Chondrocyte (in vitro differentiated cells): Measurements from ENCODE around the gene C1orf35. TPM values are rescaled to one million over a fixed set of nuclear protein-coding genes. Genes with fewer than 3 reads are reported as not detected.
A peak's percentile ranks its signal among the peaks of the same experiment; 100 is the strongest.

Source experiments
- DNase-seq: peaks from one replicate; pipeline ENCODE4 v3.0.0; 2021; ENCODE audit warnings: mixed read lengths, low spot score
- H3K27ac Mint-ChIP-seq: one replicate; pipeline ENCODE4 v1.8.0; 2021; ENCODE audit warnings: mild to moderate bottlenecking, moderate library complexity, mixed read lengths; ENCODE audit not compliant: unreplicated experiment
- H3K27me3 Mint-ChIP-seq: 2 replicates; pipeline ENCODE4 v1.8.0; 2021; ENCODE audit warnings: low read depth, mixed read lengths
- H3K36me3 Mint-ChIP-seq: 2 replicates; pipeline ENCODE4 v1.8.0; 2021; ENCODE audit warnings: low read depth, mixed read lengths
- H3K4me1 Mint-ChIP-seq: 2 replicates; pipeline ENCODE4 v1.8.0; 2021; ENCODE audit warnings: low read depth, mild to moderate bottlenecking, mixed read lengths
- H3K4me3 Mint-ChIP-seq: one replicate; pipeline ENCODE4 v1.8.0; 2021; ENCODE audit warnings: mild to moderate bottlenecking, moderate library complexity, mixed read lengths; ENCODE audit not compliant: unreplicated experiment
- H3K9me3 Mint-ChIP-seq: 2 replicates; pipeline ENCODE4 v1.8.0; 2021; ENCODE audit warnings: low read depth, mixed read lengths
- CTCF ChIP-seq: fragments of 200-600 bp; sonication (generic); IDR thresholded peaks from 2 replicates; pipeline ENCODE4 v1.5.0; 2021; ENCODE audit warnings: antibody characterized with exemption, mild to moderate bottlenecking, moderate library complexity
- microRNA-seq: library from miRNA; unstranded; fragments of <30 nt; microRNA quantifications from one replicate; pipeline ENCODE4 v1.2.0, GENCODE V29; 2020; ENCODE audit warnings: borderline number of aligned reads
- total RNA-seq: library from RNA; stranded (reverse); gene quantifications from 3 replicates; pipeline ENCODE4 v1.2.1, GENCODE V29; 2021

The C1orf35 gene
- total RNA-seq, 1 donor from 2014 or later: 13.3 TPM

DNA sequence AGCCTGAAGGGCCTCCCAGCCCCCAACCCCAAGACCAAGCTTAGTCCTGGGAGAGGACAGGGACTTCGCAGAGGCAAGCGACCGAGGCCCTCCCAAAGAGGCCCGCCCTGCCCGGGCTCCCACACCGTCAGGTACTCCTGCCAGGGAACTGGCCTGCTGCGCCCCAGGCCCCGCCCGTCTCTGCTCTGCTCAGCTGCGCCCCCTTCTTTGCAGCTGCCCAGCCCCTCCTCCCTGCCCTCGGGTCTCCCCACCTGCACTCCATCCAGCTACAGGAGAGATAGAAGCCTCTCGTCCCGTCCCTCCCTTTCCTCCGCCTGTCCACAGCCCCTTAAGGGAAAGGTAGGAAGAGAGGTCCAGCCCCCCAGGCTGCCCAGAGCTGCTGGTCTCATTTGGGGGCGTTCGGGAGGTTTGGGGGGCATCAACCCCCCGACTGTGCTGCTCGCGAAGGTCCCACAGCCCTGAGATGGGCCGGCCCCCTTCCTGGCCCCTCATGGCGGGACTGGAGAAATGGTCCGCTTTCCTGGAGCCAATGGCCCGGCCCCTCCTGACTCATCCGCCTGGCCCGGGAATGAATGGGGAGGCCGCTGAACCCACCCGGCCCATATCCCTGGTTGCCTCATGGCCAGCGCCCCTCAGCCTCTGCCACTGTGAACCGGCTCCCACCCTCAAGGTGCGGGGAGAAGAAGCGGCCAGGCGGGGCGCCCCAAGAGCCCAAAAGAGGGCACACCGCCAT is 42.5 kb downstream of the C1orf35 start:
- peaks cover 3% of the 10 kb centered on the region for H3K9me3 Mint-ChIP-seq
- H3K27me3 Mint-ChIP-seq: peaks cover 39% of the 10 kb centered on the region
- H3K4me1 Mint-ChIP-seq: peaks cover 9% of the 10 kb centered on the region
- no peak overlapping the region for H3K27ac Mint-ChIP-seq
- H3K4me3 Mint-ChIP-seq: no peak overlapping the region
- peak; percentile 87 for DNase-seq
- TF ChIP-seq CTCF: peak; percentile 19
- H3K36me3 Mint-ChIP-seq: no peaks in the 10 kb centered on the region

DNA sequence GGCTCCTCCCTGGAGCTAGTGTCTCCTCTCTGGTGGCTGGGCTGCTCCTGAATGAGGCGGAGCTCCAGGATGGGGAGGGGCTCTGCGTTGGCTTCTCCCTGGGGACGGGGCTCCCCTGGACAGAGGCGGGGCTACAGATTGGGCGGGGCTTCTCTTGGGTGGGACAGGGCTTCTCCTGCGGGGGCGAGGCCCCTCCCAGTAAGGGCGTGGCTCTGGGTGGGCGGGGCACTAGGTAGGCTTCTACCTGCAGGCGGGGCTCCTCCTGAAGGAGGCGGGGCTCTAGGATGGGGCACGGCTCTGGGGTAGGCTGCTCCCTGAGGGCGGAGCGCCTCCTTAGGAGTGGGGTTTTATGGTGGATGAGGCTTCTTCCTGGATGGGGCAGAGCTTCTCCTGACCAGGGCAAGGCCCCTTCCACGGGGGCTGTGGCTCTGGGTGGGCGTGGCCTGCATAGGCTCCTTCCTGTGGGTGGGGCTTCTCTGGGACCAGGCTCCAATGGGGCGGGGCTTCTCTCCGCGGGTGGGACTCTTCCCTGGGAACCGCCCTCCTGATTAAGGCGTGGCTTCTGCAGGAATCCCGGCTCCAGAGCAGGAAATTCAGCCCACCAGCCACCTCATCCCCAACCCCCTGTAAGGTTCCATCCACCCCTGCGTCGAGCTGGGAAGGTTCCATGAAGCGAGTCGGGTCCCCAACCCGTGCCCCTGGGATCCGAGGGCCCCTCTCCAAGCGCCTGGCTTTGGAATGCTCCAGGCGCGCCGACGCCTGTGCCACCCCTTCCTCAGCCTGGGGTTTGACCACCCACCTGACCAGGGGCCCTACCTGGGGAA is 43.3 kb downstream of the C1orf35 start:
- peak; percentile 88 for DNase-seq
- peaks cover 43% of the 10 kb centered on the region for H3K27me3 Mint-ChIP-seq
- peaks cover 6% of the 10 kb centered on the region for H3K9me3 Mint-ChIP-seq
- peaks cover 9% of the 10 kb centered on the region for H3K4me1 Mint-ChIP-seq
- no peaks in the 10 kb centered on the region for H3K36me3 Mint-ChIP-seq
- H3K27ac Mint-ChIP-seq: no peak overlapping the region
- no peak for TF ChIP-seq CTCF
- H3K4me3 Mint-ChIP-seq: no peak overlapping the region

DNA sequence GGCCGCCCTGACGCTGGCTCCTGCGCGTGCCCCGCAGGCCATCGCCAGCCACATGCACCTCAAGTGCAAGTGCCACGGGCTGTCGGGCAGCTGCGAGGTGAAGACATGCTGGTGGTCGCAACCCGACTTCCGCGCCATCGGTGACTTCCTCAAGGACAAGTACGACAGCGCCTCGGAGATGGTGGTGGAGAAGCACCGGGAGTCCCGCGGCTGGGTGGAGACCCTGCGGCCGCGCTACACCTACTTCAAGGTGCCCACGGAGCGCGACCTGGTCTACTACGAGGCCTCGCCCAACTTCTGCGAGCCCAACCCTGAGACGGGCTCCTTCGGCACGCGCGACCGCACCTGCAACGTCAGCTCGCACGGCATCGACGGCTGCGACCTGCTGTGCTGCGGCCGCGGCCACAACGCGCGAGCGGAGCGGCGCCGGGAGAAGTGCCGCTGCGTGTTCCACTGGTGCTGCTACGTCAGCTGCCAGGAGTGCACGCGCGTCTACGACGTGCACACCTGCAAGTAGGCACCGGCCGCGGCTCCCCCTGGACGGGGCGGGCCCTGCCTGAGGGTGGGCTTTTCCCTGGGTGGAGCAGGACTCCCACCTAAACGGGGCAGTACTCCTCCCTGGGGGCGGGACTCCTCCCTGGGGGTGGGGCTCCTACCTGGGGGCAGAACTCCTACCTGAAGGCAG is 44.0 kb downstream of the C1orf35 start:
- no peak overlapping the region for H3K4me3 Mint-ChIP-seq
- peaks cover 9% of the 10 kb centered on the region for H3K4me1 Mint-ChIP-seq
- peaks cover 44% of the 10 kb centered on the region for H3K27me3 Mint-ChIP-seq
- peak; percentile 79 for DNase-seq
- H3K36me3 Mint-ChIP-seq: no peaks in the 10 kb centered on the region
- no peak for TF ChIP-seq CTCF
- peaks cover 8% of the 10 kb centered on the region for H3K9me3 Mint-ChIP-seq
- no peak overlapping the region for H3K27ac Mint-ChIP-seq

- H3K4me3 Mint-ChIP-seq: no peak overlapping the region
- H3K27ac Mint-ChIP-seq: no peak overlapping the region
- peaks cover 8% of the 10 kb centered on the region for H3K9me3 Mint-ChIP-seq
- H3K36me3 Mint-ChIP-seq: peaks cover 2% of the 10 kb centered on the region
- TF ChIP-seq CTCF: no peak
- H3K27me3 Mint-ChIP-seq: peaks cover 47% of the 10 kb centered on the region
- DNase-seq: peak; percentile 78
- peaks cover 9% of the 10 kb centered on the region for H3K4me1 Mint-ChIP-seq
Observed at GRCh38 chr1:228058172-228058948, 44.8 kb downstream of the C1orf35 start.

Small RNAs within 50 kb of the gene (microRNA-seq; reads per million reads assigned to microRNA genes)
- 8.9 reads per million, percentile 20 among the genes with 10 or more reads in this experiment for gene MIR3620

Other genes with a start within 250 kb of the C1orf35 start
- 2.5 to 4.2 TPM (median 2.7 TPM) in 3 replicates for gene WNT9A, start 155.4 kb downstream of the C1orf35 start, total RNA-seq
- not detected in 3 replicates for gene WNT3A, start 96.3 kb downstream of the C1orf35 start, total RNA-seq
- gene ARF1, start 20.6 kb downstream of the C1orf35 start, total RNA-seq: 339 to 392 TPM (median 351 TPM) in 3 replicates
- gene MRPL55, start 6.0 kb upstream of the C1orf35 start, total RNA-seq: 45.4 to 75.6 TPM (median 48.6 TPM) in 3 replicates
- 155 to 196 TPM (median 189 TPM) in 3 replicates for gene GUK1, start 37.0 kb upstream of the C1orf35 start, total RNA-seq
- 1.5 to 2.0 TPM (median 1.8 TPM) in 3 replicates for gene GJC2, start 46.6 kb upstream of the C1orf35 start, total RNA-seq
- gene IBA57, start 62.5 kb upstream of the C1orf35 start, total RNA-seq: 5.2 to 7.7 TPM (median 5.9 TPM) in 3 replicates
- gene OBSCN, start 104.7 kb upstream of the C1orf35 start, total RNA-seq: 6.3 to 11.4 TPM (median 10.2 TPM) in 3 replicates